OCI-LY3 (cell line): Measurements from ENCODE around the gene TOMM34.

Experiments used
- CTCF ChIP-seq: fragments of 200-600, 300-600 bp; sonication (generic); IDR thresholded peaks from 2 replicates; pipeline ENCODE4 v1.5.1; 2014; ENCODE audit warnings: antibody characterized with exemption, low read length, low read depth
- EZH2phosphoT487 ChIP-seq: fragments of 200-600 bp; shearing (Covaris generic); IDR thresholded peaks from 2 replicates; pipeline ENCODE4 v1.6.1; 2018; ENCODE audit warnings: antibody characterized with exemption, mixed run types, low read depth

GRCh38 chr20:44952731-44953130 is 7.5 kb downstream of the TOMM34 start:
- no peak for TF ChIP-seq CTCF
- TF ChIP-seq EZH2phosphoT487, result no peak
